Fibroblast of lung (primary cell): ENCODE results near the gene CENPV.
"Not testable (repeated sequence)": the region's sequence is repeated elsewhere in the genome, so short reads cannot be mapped to it uniquely, and the experiment has no call there.

Experiments
- CTCF ChIP-seq, 2 donors: IDR thresholded peaks in 1 of 2; conservative IDR thresholded peaks in 1 of 2; 1 replicate in 1 of 2; 2 replicates in 1 of 2; pipeline ENCODE4 v1.5.1; 2011 to 2012; ENCODE audit warnings: low read length in 2 of 2, control low read depth in 1 of 2, inconsistent platforms in 1 of 2, low read depth in 1 of 2, mild to moderate bottlenecking in 1 of 2
- EZH2 ChIP-seq: IDR thresholded peaks from 2 replicates; pipeline ENCODE4 v1.5.1; 2012; ENCODE audit warnings: low read length, control low read depth, mild to moderate bottlenecking; ENCODE audit errors: missing control alignments

GRCh38 chr17:16386126-16386507 lies 32.8 kb upstream of the CENPV start:
- not testable (repeated sequence) for TF ChIP-seq CTCF (conservative IDR thresholded peaks at IDR 0.05 in 1 of 2, IDR thresholded peaks at IDR 0.05 in 1 of 2; ENCODE audit: low read depth in 1 of 2, low read length in 2 of 2); EZH2
